Loucy (cell line): ENCODE measurements around the gene CNTNAP2.

Experiments
- EZH2phosphoT487 ChIP-seq: fragments of 200-600 bp; IDR thresholded peaks from 2 replicates; pipeline ENCODE4 v1.6.1; 2018; ENCODE audit warnings: antibody characterized with exemption, mild to moderate bottlenecking, moderate library complexity, borderline replicate concordance
- TF ChIP-seq, protein P1 (sequence below): fragments of 200-600 bp; sonication (generic); conservative IDR thresholded peaks from 2 replicates; pipeline ENCODE4 v1.5.1; 2014; ENCODE audit warnings: mild to moderate bottlenecking, antibody characterized with exemption, low read length

DNA sequence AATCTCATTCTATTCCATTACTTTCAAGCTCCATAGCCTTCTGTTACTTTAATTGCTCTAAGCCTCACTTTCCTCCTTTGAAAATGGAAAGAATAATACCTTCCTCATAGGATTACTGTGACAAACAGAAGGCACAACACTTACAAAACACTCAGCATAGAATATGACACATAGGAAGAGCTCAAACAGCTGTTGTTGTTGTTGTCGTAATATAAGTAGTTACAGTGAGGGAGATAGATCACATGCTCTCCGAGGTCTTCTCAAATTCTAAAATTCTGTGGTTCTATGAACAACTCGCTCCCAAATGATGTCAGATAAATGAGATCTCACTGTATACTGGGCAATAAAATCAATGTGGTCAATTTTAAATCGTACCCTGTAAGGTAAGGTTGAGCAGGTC lies 1424.7 kb downstream of the CNTNAP2 start:
- TF ChIP-seq, protein P1, sequence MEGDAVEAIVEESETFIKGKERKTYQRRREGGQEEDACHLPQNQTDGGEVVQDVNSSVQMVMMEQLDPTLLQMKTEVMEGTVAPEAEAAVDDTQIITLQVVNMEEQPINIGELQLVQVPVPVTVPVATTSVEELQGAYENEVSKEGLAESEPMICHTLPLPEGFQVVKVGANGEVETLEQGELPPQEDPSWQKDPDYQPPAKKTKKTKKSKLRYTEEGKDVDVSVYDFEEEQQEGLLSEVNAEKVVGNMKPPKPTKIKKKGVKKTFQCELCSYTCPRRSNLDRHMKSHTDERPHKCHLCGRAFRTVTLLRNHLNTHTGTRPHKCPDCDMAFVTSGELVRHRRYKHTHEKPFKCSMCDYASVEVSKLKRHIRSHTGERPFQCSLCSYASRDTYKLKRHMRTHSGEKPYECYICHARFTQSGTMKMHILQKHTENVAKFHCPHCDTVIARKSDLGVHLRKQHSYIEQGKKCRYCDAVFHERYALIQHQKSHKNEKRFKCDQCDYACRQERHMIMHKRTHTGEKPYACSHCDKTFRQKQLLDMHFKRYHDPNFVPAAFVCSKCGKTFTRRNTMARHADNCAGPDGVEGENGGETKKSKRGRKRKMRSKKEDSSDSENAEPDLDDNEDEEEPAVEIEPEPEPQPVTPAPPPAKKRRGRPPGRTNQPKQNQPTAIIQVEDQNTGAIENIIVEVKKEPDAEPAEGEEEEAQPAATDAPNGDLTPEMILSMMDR: no peak
- no peak for TF ChIP-seq EZH2phosphoT487
